ENCODE results near the gene HUNK.

HUNK gene

GRCh38 chr21:31898933-31899630 lies 26.3 kb downstream of the HUNK start:
- no peak for DNase-seq

- no peak for DNase-seq
These were observed 27.5 kb downstream of the HUNK start for GRCh38 chr21:31900121-31900895.

GRCh38 chr21:31901315-31901714 lies 28.5 kb downstream of the HUNK start:
- DNase-seq = no peak

- no peak for DNase-seq
These were observed 29.6 kb downstream of the HUNK start for GRCh38 chr21:31902438-31902837.

GRCh38 chr21:31903896-31904295 lies 31.1 kb downstream of the HUNK start:
- no peak for DNase-seq

GRCh38 chr21:31905503-31906451 lies 33.0 kb downstream of the HUNK start:
- no peak for DNase-seq

GRCh38 chr21:31908106-31909031 lies 35.5 kb downstream of the HUNK start:
- no peak for DNase-seq

GRCh38 chr21:31909153-31910073 lies 36.6 kb downstream of the HUNK start:
- no peak for DNase-seq

- no peak for DNase-seq
These were observed 37.3 kb downstream of the HUNK start for GRCh38 chr21:31910074-31910470.

GRCh38 chr21:31911138-31911907 lies 38.5 kb downstream of the HUNK start:
- DNase-seq = no peak

- no peak for DNase-seq
These were observed 39.7 kb downstream of the HUNK start for GRCh38 chr21:31912501-31912900.

- no peak for DNase-seq
These were observed 40.4 kb downstream of the HUNK start for GRCh38 chr21:31913182-31913608.

- DNase-seq = no peak
These were observed 41.7 kb downstream of the HUNK start for GRCh38 chr21:31914472-31914871.

- DNase-seq = no peak
These were observed 42.7 kb downstream of the HUNK start for GRCh38 chr21:31915566-31915965.

- DNase-seq = no peak
These were observed 44.3 kb downstream of the HUNK start for GRCh38 chr21:31917108-31917507.

- DNase-seq = no peak
These were observed 45.5 kb downstream of the HUNK start for GRCh38 chr21:31918250-31918775.

- DNase-seq = no peak
These were observed 47.5 kb downstream of the HUNK start for GRCh38 chr21:31920275-31920674.

- no peak for DNase-seq
These were observed 48.3 kb downstream of the HUNK start for GRCh38 chr21:31921079-31921478.

- no peak for DNase-seq
These were observed 50.1 kb downstream of the HUNK start for GRCh38 chr21:31922881-31923280.

- DNase-seq = no peak
These were observed 50.9 kb downstream of the HUNK start for GRCh38 chr21:31923756-31924155.

Measured in NCI-H1092 (cell line).